Heart left ventricle (tissue), 16 donors: Measurements from ENCODE around the gene CCBE1. TPM values are rescaled to one million over a fixed set of nuclear protein-coding genes. Genes with fewer than 3 reads are reported as not detected.
A peak's percentile ranks its signal among the peaks of the same experiment; 100 is the strongest.

ENCODE experiments used
- ATAC-seq, 4 donors: fragments of 200-7000 bp; cut with Tn5 transposase; one replicate each; pipeline ENCODE4 v1.9.1; 2020 to 2022; ENCODE audit warnings: moderate library complexity in 4 of 4, mild to moderate bottlenecking in 3 of 4, moderate number of reproducible peaks in 1 of 4
- DNase-seq, 5 donors: peaks; one replicate each; pipeline ENCODE4 v3.0.0-alpha.2; 2020
- H3K27ac ChIP-seq, 12 donors: fragments of 200-600 bp; sonication (generic) in 4 of 12; one replicate each; pipeline versions ENCODE4 v1.5.0 to v1.8.0; 2016 to 2022; ENCODE audit warnings: mild to moderate bottlenecking in 2 of 12
- H3K27me3 ChIP-seq, 9 donors: fragments of 200-600 bp; sonication (generic) in 2 of 9; one replicate each; pipeline versions ENCODE4 v1.5.1 to v1.8.0; 2016 to 2022; ENCODE audit warnings: mild to moderate bottlenecking in 3 of 9
- H3K36me3 ChIP-seq, 9 donors: fragments of 200-600 bp; sonication (generic) in 2 of 9; one replicate each; pipeline versions ENCODE4 v1.5.0 to v1.8.0; 2018 to 2022; ENCODE audit warnings: mild to moderate bottlenecking in 2 of 9
- H3K4me1 ChIP-seq, 12 donors: fragments of 200-600 bp; sonication (generic) in 4 of 12; one replicate each; pipeline versions ENCODE4 v1.5.0 to v1.8.0; 2016 to 2022; ENCODE audit warnings: mild to moderate bottlenecking in 3 of 12
- H3K4me3 ChIP-seq, 12 donors: fragments of 200-600 bp; sonication (generic) in 4 of 12; one replicate each; pipeline versions ENCODE4 v1.5.0 to v1.8.0; 2017 to 2022; ENCODE audit warnings: mild to moderate bottlenecking in 9 of 12, moderate library complexity in 4 of 12
- H3K9me3 ChIP-seq, 12 donors: fragments of 200-600 bp; sonication (generic) in 4 of 12; one replicate each; pipeline versions ENCODE4 v1.5.0 to v1.8.0; 2016 to 2022; ENCODE audit warnings: mild to moderate bottlenecking in 1 of 12
- POLR2A ChIP-seq, 2 donors: fragments of 450-650 bp; IDR thresholded peaks; one replicate each; pipeline ENCODE4 v1.6.1; 2017; ENCODE audit warnings: antibody characterized with exemption in 2 of 2, mild to moderate bottlenecking in 2 of 2, moderate library complexity in 2 of 2
- WGBS, 4 donors: extraction: QIAGEN DNeasy Blood & Tissue Kit in 2 of 4; methylation state at CpG; one replicate each; pipeline versions ENCODE4 v1.1.5 to v1.1.7; 2013 to 2018; 5-methylcytosine and 5-hydroxymethylcytosine counted together
- intact Hi-C, 10 donors: fragments of 100-400 bp; cut with DNase I; formaldehyde crosslinking; loops; one replicate each; pipeline versions ENCODE4 v1.11.1 to v1.14.2; 2022
- polyA plus RNA-seq, 2 donors: library from polyadenylated mRNA; stranded (reverse); fragments of 200-250 nt; gene quantifications; one replicate each; pipeline ENCODE4 v1.2.3, GENCODE V29; 2013
- total RNA-seq, 9 donors: library from RNA; depleted of rRNA in 2 of 9; stranded (reverse); fragments of >200 nt in 2 of 9; fragmentation: NEBNext Ultra II Directional in 3 of 9; extraction: Animal tissue kit (Norgen Biotek cat#: 25700) in 3 of 9; gene quantifications; one replicate each; pipeline versions ENCODE4 v1.1.0 to v1.2.4, GENCODE V29; 2016 to 2023
- TF ChIP-seq, protein P1 (sequence below), 12 donors: fragments of 200-600 bp; sonication (generic) in 4 of 12; IDR thresholded peaks; one replicate each; pipeline versions ENCODE4 v1.5.0 to v1.8.0; 2018 to 2022; ENCODE audit warnings: antibody characterized with exemption in 12 of 12, mild to moderate bottlenecking in 5 of 12
- donor health status: ischemic (EF 13 %, LVEDD 7.1; RV severe dilation, severe dysfunction).
- donor health status: healthy with polysubstance abuse.
- donor health status: DM: no; HTN: yes; CAD: no.
- donor health status: DM: no; HTN: no; CAD: no.
- donor health status: ischemic (EF 25% LVEDD 6.9; RV normal size, moderate dysfunction).
- donor health status: ischemic (EF 25% LVEDD 5.7; RV mildly dilated, moderate dysfunction).
- donor health status: healthy.
- donor health status: DM: yes; HTN: yes; CAD: no.
- donor health status: ischemic (EF 35%, LVEDD 5.7; RV mildly dilated, moderate dysfunction).
- donor health status: nonischemic (EF 11% LVEDD 7.7; RV severe dilation, severe dysfunction).
- donor health status: DM: yes; HTN: yes; CAD: no.
- donor health status: PGD.
- donor health status: ischemic (EF 29% LVEDD 5.4; RV normal size, mild dysfunction).
- donor health status: nonischemic (EF 23%, LVEDD 6.1; RV moderate dilation, normal function).

CCBE1 gene
- total and polyA plus RNA-seq, 11 donors = 0.15 to 6.3 (median 0.74) TPM

DNA sequence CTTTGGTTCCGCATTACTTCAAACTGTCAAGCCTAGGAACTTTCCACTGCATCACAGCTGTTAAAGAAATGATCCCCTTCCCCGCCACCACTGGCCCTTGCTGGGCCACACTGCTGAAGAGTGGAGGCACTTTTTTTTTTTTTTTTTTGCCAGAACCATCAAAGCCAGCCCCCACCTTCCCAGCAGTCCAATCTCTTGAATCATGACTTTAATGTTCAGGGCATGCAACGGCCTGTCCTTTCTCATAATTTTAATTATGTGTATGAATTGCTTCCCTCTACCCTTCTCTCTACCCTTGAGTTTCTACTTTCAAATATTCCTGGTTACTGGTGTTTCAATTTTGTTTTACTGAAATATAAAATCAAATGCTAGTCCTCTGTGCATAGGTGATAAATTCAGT lies 236.1 kb downstream of the CCBE1 start:
- H3K4me3 ChIP-seq = no peak overlapping the region
- H3K36me3 ChIP-seq = no peaks in the 10 kb centered on the region
- no peak for DNase-seq
- 78 to 93% (median 79%) methylated on average over 3 of the region's 3 CpGs for WGBS, 4 donors
- H3K27ac ChIP-seq = no peak overlapping the region
- peaks cover 0 to 10% (median 0%) of the 10 kb centered on the region in 9 donors for H3K27me3 ChIP-seq
- intact Hi-C loops = loop anchor here in 8 of 10 donors (2.0 to 10.0 kb wide), 11 partner anchors 84 to 362 kb away; partner anchors contain the start of gene CCBE1 (in 3 of the 8)
- peaks cover 0 to 10% (median 3%) of the 10 kb centered on the region in 12 donors for H3K4me1 ChIP-seq
- TF ChIP-seq POLR2A (IDR thresholded peaks at IDR 0.05) = no peak
- TF ChIP-seq, protein P1, sequence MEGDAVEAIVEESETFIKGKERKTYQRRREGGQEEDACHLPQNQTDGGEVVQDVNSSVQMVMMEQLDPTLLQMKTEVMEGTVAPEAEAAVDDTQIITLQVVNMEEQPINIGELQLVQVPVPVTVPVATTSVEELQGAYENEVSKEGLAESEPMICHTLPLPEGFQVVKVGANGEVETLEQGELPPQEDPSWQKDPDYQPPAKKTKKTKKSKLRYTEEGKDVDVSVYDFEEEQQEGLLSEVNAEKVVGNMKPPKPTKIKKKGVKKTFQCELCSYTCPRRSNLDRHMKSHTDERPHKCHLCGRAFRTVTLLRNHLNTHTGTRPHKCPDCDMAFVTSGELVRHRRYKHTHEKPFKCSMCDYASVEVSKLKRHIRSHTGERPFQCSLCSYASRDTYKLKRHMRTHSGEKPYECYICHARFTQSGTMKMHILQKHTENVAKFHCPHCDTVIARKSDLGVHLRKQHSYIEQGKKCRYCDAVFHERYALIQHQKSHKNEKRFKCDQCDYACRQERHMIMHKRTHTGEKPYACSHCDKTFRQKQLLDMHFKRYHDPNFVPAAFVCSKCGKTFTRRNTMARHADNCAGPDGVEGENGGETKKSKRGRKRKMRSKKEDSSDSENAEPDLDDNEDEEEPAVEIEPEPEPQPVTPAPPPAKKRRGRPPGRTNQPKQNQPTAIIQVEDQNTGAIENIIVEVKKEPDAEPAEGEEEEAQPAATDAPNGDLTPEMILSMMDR (IDR thresholded peaks at IDR 0.05) = no peak
- H3K9me3 ChIP-seq = no peaks in the 10 kb centered on the region
- no peak for ATAC-seq

- Histone ChIP-seq H3K27ac (no peak overlapping the region), H3K27me3 (peaks cover 0 to 10% (median 0%) of the 10 kb centered on the region in 9 donors), H3K9me3 (no peaks in the 10 kb centered on the region), H3K4me3 (no peak overlapping the region), H3K4me1 (peaks cover 0 to 17% (median 3%) of the 10 kb centered on the region in 12 donors), H3K36me3 (no peaks in the 10 kb centered on the region)
- WGBS, 4 donors = 50 to 74% (median 72%) methylated on average over 1 of the region's 1 CpG
- intact Hi-C loops = loop anchor here in 8 of 10 donors (2.0 to 10.0 kb wide), 11 partner anchors 85 to 363 kb away; partner anchors contain the start of gene CCBE1 (in 3 of the 8)
- no peak for DNase-seq
- ATAC-seq = peak in 1 of 4 donors; percentile 44
- no peak for TF ChIP-seq POLR2A (IDR thresholded peaks at IDR 0.05)
- TF ChIP-seq, protein P1 (IDR thresholded peaks at IDR 0.05) = no peak
Measured at GRCh38 chr18:59460072-59460420, 237.2 kb downstream of the CCBE1 start.

- 21 to 27% (median 25%) methylated on average over 8 of the region's 8 CpGs for WGBS, 4 donors
- TF ChIP-seq, protein P1 (IDR thresholded peaks at IDR 0.05) = peak; percentile 46 to 72 (median 64)
- no peak for TF ChIP-seq POLR2A (IDR thresholded peaks at IDR 0.05)
Measured at GRCh38 chr18:59459369-59460071, 237.7 kb downstream of the CCBE1 start.

GRCh38 chr18:59458575-59458974 lies 238.6 kb downstream of the CCBE1 start:
- WGBS, 4 donors = 46 to 59% (median 49%) methylated on average over 8 of the region's 8 CpGs
- TF ChIP-seq, protein P1 (IDR thresholded peaks at IDR 0.05) = no peak
- TF ChIP-seq POLR2A (IDR thresholded peaks at IDR 0.05) = no peak
- intact Hi-C loops = loop anchor here in 8 of 10 donors (2.0 to 10.0 kb wide), 8 partner anchors 146 to 366 kb away; partner anchors contain the start of gene CCBE1 (in 3 of the 8)

More at GRCh38 chr18:59459369-59460071, 237.7 kb downstream of the CCBE1 start:
- Histone ChIP-seq H3K9me3 (no peaks in the 10 kb centered on the region), H3K27ac (no peak overlapping the region), H3K4me3 (no peak overlapping the region), H3K36me3 (no peaks in the 10 kb centered on the region), H3K27me3 (peaks cover 0 to 10% (median 0%) of the 10 kb centered on the region in 9 donors), H3K4me1 (peaks cover 0 to 22% (median 3%) of the 10 kb centered on the region in 12 donors)
- ATAC-seq (peak in 3 of 4 donors; percentile 10 to 56 (median 47)), DNase-seq (no peak)
- intact Hi-C loops = loop anchor here (1.0 to 10.0 kb wide), 14 partner anchors 85 to 365 kb away; partner anchors contain the start of gene CCBE1 (in 6 of the 10)

More at GRCh38 chr18:59458575-59458974, 238.6 kb downstream of the CCBE1 start:
- no peak overlapping the region for H3K4me3 ChIP-seq
- no peaks in the 10 kb centered on the region for H3K9me3 ChIP-seq
- DNase-seq = no peak
- H3K27ac ChIP-seq = no peak overlapping the region
- H3K4me1 ChIP-seq = peaks cover 0 to 22% (median 3%) of the 10 kb centered on the region in 12 donors
- H3K27me3 ChIP-seq = peaks cover 0 to 10% (median 0%) of the 10 kb centered on the region in 9 donors
- ATAC-seq = no peak
- H3K36me3 ChIP-seq = no peaks in the 10 kb centered on the region
